Measurements from ENCODE around the gene PHGDH.
"Not testable (repeated sequence)": the region's sequence is repeated elsewhere in the genome, so short reads cannot be mapped to it uniquely, and the experiment has no call there.

Gene PHGDH

DNA sequence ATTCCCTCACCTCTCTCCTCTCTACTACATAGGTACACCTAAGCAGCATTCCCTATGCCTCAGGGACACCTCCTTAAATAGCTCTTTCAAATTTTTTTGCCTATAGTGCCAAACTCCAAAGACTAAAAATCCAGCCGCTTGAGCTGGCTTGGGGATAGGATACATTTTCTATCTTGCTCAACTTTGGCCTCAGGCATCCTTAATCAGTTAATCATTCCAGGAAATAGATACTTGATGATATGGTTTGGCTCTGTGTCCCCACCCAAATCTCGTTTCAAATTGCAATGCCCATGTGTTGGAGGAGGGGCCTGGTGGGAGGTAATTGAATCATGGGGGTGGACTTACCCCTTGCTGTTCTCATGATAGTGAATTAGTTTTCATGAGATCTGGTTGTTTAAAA is 11.4 kb upstream of the PHGDH start:
- no peak for DNase-seq (ENCODE audit: low read depth)

DNA sequence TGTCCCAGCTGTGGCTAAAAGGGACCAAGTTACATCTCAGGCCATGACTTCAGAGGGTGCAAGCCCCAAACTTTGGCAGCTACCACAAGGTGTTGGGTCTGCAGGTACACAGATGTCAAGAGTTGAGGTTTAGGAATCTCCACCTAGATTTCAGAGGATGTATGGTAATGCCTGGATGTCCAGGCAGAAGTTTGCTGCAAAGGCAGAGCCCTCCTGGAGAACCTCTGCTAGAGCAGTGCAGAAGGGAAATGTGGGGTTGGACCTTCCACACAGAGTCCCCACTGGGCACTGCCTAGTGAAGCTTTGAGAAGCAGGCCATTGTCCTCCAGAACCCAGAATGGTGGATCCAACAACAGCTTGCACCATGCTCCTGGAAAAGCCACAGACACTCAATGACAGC is 10.1 kb upstream of the PHGDH start:
- no peak for DNase-seq (ENCODE audit: low read depth)

DNA sequence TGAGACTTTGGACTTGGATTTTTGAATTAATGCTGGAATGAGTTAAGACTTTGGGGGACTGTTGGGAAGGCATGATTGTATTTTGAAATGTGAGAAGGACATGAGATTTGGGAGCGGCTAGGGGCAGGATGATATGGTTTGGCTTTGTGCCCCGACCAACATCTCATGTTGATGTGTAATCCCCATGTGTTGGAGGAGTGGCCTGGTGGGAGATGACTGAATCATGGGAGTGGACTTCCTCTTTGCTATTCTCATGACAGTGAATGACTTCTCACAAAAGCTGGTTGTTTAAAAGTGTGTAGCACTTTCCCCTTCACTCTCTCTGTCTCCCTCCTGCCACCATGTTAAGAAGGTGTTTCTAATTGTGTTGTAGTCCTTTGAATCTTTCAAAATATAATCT is 9.3 kb upstream of the PHGDH start:
- peak; percentile 77 for DNase-seq (ENCODE audit: low read depth)

DNA sequence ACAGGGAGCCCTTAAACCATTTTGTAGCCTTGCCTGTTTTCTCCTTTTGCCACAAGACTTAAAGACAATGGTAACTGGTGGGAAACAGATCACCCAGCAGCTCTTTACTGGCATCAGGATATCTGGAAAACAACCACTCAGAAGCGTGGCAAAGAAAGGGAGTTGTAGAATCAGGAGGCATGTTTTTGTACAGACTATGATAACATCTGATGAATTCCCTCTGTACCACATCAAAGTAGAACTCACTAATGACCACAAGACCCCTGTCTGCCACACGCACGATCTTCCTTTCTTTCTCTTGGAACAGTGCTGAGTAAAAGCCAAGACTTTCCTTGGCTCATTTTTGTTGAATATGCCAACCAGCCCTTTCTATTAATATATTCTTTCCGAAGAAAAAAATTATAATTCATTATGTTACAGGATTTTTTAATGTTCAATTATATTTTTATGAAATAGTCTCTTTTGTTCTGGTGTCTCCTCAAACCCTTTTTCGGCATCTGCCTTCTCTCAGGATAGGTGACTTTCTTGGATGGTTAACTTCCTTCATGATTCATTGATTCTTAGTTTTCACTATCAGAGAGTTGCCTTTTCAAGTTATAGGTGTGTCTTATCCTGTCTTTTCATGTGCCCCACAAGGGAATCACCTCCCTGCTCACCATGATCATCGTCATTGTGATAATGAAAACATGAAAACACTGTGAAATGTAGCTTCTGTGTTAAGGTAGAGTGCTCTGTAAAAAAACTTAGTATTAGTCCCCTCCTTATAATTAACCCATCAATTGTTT is 7.9 kb upstream of the PHGDH start:
- no peak for DNase-seq (ENCODE audit: low read depth)

DNA sequence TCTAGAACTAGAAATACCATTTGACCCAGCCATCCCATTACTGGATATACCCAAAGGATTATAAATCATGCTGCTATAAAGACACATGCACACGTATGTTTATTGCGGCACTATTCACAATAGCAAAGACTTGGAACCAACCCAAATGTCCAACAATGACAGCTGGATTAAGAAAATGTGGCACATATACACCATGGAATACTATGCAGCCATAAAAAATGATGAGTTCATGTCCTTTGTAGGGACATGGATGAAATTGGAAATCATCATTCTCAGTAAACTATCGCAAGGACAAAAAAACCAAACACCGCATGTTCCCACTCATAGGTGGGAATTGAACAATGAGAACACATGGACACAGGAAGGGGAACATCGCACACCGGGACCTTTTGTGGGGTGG is 5.1 kb upstream of the PHGDH start:
- DNase-seq (ENCODE audit: low read depth): not testable (repeated sequence)

DNA sequence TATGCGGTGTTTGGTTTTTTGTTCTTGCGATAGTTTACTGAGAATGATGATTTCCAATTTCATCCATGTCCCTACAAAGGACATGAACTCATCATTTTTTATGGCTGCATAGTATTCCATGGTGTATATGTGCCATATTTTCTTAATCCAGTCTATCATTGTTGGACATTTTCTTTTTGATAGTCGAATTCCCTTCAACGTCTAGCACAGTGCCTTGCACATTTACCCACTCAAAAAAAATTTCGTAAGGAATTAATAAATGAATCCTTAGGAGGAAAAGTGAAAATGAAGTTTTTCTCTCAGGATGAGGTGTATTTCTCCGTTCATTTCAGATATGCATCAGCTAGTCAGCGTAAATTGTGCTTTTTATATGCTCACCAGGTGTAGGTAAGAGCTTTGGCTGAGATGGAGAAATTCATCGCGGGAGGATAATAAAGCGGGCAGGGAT is 354 bp upstream of the PHGDH start:
- not testable (repeated sequence) for DNase-seq (ENCODE audit: low read depth)

DNA sequence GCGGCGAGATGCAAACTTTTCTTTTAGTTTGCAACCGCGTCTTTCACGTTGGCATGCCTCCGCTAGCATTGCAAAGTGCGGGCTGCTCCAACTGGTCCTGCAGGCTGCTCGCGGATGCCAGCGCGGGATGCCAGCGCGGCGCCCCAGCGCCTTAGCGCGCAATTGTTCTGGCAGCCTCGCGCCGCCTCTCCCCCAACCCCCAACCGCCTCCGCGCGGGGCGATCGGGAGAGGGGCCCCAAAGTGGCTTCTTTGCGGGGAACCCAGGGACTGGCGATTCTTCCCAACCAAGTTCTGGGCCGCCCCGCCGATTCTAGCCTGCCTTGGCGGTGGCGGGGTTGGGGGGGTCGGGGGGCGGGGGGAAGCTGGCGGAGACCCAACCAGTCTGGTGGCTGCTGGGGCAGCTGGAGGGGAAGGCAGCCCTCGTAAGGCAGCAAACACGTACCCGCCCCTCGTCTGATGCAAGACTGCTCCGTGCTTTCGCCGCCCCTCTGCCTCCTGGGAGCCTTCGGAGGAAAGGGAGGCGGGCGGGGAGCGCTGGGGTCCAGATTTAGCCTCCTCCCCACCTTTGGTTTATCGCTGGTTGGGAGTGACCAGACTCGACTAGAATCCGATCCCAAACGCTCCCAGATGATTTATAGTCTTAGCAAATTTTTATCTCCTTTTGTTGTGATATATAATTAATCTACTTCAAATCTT is 756 bp downstream of the PHGDH start:
- peak; percentile 49 for DNase-seq (ENCODE audit: low read depth)

DNA sequence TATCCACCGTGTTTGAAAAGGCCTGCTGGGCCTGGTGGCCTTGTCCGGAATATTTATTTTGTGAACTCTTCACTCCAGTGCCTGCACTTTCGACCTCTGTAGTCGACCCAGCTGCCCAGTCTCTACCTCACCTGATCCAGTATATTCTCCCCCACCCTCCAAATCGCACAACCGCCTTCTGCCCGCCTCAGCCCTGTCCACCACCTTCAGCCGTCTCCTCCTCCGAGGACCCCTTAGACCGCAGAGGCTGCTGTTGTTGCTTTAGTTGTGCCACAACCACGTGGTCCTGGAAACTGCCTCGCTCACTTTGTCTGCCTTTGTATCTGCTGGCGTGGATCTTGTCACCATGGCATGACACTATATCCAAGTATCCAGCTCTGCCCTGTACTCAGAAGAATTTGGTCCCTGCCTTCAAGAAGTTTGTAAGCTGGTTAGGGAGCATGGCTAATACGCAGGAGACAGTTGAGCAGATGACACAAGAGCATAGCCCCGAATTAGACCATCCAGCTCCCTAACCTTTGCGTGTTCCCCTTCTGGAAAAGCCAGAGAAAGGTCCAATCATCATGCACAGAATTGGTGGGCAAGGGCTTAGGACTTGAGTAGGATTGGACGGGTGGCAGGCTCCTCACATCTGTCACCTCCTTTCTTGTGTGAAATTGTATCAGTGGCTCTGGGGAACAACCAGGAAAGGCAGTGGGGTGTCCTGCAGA is 1.5 kb downstream of the PHGDH start:
- DNase-seq (ENCODE audit: low read depth): no peak

DNA sequence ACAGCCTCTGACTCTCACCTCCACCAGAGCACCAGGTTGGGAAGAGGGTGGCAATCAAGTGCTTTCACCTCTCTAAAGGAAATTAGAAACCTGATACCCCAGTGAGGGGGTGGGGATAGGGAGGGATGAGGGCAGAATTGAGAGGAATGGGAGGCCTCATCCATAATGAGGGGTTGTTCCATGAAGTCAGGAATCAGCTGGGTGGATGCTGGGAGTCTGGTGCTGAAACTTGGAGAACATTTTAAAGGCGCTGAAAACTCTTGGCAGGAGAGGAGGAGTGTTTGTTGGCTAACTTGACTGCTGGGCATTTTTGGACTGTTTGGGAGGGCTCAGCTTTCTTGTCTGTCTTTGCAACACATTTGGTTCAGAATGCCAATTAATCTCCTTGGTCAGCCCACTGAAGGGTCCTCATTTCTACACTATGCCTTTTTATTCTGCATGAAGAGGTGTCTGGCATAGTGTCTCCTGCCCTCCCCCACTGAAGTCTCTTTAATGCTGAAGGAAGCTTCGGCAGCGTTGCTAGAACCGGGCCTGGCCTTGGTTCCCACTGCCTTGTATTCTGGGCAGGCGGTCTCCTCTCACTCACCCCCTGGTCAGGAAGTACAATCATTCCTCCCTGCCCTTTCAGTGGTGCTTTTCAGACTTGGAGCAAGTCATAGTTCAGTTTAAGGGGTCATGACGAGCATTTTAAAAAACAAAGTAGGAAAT is 2.2 kb downstream of the PHGDH start:
- no peak for DNase-seq (ENCODE audit: low read depth)

DNA sequence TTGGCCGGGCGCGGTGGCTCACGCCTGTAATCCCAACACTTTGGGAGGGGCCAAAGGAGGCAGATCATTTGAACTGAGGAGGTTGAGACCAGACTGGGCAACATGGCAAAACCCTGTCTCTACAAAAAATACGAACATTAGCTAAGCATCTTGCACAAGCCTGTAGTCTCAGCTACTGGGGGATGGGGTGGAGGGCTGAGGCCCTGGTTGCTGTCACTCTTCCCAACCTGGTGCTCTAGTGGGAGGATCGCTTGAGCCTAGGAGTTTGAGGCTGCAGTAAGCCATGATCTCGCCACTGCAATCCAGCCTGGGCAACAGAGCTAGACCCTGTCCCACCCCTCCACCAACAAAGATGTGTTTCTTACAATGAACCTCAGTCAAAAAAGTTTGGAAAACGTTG is 2.8 kb downstream of the PHGDH start:
- no peak for DNase-seq (ENCODE audit: low read depth)

DNA sequence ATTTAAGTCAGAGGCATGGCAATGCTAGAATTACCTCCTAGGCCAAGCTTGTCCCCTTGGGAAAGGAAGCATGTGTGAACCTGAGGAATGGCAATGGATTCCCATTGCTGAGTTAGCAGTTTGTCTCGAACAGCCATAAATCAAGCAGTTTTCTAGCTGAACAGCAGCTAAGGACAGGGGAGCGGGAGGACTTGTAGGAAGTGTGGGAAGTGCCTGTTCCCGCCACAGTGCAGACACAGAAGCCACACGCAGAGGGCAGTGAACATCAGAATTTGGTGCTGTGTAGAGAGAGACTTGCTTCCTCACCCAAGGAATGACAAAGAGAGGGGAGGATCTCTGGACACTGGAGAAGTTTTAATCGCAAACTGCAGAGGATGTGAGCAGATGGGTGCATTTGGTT is 3.8 kb downstream of the PHGDH start:
- no peak for DNase-seq (ENCODE audit: low read depth)

DNA sequence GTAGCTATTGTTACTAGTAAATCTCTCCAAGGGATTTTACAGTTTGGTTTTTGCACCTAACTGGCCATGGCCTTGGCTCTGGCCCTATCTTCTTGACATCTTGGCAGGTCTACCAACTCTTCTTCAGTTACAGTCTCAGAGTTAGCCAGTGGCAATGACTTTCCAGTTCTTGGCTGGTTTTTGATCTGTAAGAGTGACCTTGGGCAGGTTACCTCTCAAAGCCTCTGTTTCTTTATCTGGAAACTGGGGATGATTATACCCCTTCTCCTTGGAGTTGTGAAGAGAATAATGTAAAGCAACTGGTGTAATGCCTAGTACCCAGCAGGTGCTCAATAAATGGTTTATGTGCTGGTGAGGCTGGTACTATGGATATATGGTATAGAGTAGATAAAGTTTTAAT is 6.7 kb downstream of the PHGDH start:
- DNase-seq (ENCODE audit: low read depth): no peak

DNA sequence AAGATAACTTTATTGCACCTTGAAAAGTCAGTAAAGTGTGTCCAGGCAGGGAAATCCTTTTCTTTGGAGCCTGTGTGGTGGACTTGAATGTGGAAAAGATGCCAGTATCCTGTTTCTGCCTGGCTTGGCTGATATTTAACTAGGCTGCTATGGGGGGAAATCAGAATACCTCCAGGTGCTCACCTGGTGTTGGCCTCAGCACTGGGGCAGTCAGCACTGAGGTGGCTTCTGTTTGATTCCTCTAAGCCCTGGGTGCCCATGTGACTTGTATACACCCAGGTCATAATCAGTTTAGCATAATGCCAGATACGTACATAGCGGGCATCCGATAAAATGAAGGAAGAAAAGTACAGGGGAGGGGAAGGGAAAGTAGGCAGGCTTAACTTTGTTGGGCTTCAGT is 7.2 kb downstream of the PHGDH start:
- DNase-seq (ENCODE audit: low read depth): no peak

DNA sequence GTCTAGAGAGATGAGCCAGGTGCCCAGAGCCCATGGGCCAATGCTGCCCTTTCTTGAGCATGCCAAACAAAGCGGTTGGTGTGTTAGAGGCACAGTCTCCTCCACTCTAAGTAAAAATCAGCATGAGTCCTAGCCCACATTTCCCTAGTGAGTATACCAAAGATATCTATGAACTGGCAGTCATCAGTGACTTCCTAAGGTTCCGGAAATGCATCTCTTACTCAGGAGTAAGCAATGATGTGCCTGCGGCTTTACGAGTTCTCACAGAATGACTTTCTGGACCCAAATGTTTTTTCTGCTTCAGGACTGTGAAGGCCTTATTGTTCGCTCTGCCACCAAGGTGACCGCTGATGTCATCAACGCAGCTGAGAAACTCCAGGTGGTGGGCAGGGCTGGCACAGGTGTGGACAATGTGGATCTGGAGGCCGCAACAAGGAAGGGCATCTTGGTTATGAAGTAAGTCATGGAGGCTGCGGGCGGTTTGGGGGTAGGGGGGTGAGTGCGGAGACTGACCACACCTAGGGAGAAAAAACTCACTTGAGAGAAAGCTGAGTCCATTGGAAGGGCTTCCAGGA is 9.2 kb downstream of the PHGDH start:
- no peak for DNase-seq (ENCODE audit: low read depth)

DNA sequence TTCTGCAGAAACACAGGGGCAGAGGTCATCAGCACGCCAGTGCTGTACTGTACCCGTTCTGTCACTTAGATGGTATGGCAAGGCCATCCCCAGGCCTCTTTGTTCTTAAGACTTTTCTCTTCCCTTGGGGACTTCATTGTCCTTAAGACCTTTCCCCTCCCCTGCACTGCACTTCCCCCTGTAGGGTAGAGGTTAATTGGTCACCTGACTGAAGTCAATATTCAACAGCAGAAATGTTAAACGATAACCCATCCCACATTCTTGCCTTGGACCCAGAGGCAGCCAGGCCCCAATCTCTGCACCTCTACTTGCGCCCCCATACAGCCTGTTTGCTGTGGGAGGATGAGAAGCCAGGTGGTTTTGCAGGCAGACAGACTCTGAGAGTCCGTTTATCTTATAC is 10.2 kb downstream of the PHGDH start:
- DNase-seq (ENCODE audit: low read depth): no peak

DNA sequence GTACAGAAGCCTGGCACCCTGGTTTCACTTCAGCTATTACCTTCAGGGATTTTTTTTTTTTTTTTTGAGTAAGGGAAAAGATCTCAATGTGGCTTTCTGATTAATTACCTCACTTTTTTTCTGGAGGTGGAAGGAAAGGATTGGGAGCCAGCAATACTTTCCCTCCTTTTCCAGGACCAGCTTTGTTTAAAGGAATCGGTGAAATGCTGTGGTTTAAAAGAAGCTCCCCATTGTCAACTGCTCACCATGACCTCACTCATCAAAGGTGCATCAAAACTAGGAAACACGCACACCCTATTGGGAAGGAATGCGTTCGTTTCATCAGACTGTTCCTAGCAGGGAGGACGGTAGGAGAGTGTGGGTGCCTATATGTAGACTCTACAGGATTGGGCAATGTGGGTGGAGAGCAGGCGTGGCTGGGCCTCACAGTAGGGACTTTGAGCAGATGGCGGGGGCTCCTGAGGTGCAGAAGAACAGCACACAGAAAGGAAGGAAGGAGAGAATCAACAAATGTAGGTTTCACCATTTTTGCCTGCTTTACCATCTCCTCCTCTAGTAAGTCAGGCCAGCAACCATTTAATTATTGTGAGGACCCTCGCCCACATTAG is 13.0 kb downstream of the PHGDH start:
- no peak for DNase-seq (ENCODE audit: low read depth)

DNA sequence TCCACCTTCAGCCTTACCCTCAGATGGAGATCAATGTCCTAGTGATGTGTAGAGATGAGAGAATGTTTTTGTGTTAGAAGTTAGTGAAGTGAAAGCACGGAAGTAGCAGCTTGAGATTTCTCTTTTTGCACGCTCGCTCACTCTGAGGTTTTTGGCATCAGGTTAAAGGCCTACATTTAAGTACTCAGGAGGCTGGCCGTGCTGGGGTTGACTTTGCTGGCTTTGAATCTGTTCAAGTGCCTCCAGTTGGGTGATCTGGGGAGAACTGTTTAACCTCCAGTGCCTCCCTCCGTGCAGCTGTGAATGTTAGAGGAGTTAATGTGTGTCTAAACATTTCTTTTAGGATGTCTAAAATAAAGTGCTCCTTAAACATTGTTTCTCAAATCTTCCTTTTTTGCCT is 13.9 kb downstream of the PHGDH start:
- DNase-seq (ENCODE audit: low read depth): no peak

DNA sequence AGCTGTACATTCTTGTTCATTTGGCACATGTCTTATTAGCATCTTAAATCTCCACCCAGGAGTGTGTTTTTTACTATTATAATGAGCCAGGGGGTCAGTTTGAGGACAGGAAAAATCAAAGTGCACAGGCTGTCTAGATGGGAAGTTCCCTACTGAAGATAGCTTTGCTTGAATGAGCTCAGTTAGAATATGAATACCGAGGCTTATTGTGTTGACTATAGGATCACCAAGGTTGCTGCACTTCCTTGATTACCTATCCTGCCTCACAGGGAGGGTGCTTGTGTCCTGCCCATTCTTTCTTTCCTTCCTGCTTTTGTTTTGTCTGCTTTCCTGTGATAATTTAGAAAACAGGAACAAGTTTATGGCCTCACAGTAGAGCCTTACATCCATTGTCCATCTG is 16.3 kb downstream of the PHGDH start:
- DNase-seq (ENCODE audit: low read depth): no peak

DNA sequence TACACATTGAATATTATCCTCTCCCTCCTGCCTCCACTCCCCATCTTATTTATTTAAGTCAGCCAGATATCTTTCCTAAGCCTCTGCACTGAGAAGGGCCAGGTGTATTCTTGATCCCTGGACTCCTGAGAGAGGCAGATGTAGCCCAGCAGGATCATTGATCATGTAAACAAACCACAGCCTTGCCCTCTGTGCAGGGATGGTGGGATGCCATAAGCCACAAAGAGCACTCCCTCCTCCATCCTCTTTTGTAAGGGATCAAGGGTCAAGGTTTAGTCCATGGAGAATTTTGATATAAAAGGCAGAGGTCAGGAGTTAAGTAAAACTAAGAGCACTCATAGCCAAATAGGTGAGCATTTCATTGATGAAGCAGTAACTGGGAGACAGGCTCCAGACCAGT is 17.3 kb downstream of the PHGDH start:
- DNase-seq (ENCODE audit: low read depth): no peak

DNA sequence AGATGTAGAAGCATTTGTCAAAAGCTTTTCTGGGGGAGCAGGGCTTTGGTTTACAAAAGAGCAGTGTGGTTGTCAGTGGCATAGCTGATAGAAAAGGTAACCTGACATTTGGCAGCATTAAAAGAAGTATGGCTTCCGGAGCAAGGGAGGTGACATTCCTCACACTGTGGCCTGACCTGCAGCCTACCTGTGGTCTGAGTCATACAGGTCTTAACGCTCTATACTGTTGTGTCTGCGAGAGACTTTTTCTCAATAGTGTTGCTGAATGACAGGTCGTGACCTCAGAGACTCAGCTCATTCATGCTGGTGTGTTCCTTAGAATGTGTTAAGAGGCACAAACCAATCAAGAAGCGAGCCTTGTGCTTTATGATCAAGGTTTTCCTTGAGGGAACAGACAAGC is 19.3 kb downstream of the PHGDH start:
- DNase-seq (ENCODE audit: low read depth): no peak

DNA sequence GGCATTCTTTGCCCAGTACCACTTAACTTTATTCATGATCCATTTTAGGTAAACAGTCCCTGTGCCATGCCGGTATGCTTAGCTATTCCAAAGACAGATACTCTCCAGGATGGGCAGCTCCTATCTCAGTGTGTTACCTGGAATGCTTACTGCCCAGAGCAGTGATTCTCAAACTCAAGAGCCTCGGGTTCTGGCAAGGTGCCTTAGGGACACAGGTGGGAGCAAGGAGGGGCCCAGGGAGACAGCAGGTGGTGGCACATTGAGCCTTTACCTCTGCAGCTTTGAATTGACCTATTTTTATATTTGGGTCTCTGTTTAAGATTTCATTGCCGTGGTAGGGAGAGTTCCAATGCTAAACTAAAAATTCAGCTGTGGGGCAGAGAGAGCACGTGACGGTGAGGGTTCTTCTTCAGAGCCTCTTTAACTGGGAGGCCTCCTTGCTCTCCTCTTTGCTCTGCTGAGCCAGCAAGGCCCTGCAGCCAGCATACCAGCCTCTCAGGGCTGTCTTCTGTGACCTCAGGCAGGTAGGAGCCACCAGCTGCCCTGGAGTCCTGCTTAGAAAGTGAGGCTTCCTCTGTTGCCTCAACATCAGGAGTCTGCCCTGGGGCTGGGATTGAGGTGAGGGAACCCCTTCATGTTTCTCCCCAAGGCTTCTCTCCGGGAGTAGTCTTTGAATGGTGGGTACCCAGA is 20.2 kb downstream of the PHGDH start:
- DNase-seq (ENCODE audit: low read depth): no peak
